Large intestine (tissue), 12 donors: ENCODE results near the gene MEOX2. TPM values are rescaled to one million over a fixed set of nuclear protein-coding genes. Genes with fewer than 3 reads are reported as not detected.

Source experiments
- DNase-seq, 2 donors: peaks; one replicate each; pipeline versions ENCODE4 v3.0.0 to v3.0.0-alpha.2; 2013
- H3K27ac ChIP-seq: one replicate; pipeline ENCODE4 v1.5.1; 2013; ENCODE audit warnings: low read length
- H3K27me3 ChIP-seq: 2 replicates; pipeline ENCODE4 v1.6.1; 2013; ENCODE audit warnings: low read length; ENCODE audit not compliant: control insufficient read depth, insufficient read depth
- H3K36me3 ChIP-seq: 2 replicates; pipeline ENCODE4 v1.6.1; 2013; ENCODE audit warnings: low read length; ENCODE audit not compliant: control insufficient read depth, insufficient read depth
- H3K4me1 ChIP-seq: one replicate; pipeline ENCODE4 v1.6.1; 2013; ENCODE audit warnings: low read length; ENCODE audit not compliant: control insufficient read depth, insufficient read depth
- H3K4me3 ChIP-seq: one replicate; pipeline ENCODE4 v1.5.1; 2013; ENCODE audit warnings: low read length
- H3K9me3 ChIP-seq: one replicate; pipeline ENCODE4 v1.6.1; 2013; ENCODE audit warnings: mild to moderate bottlenecking, low read depth, low read length, moderate library complexity; ENCODE audit not compliant: control insufficient read depth
- WGBS: methylation state at CpG from one replicate; pipeline ENCODE4 v1.1.5; 2013; ENCODE audit warnings: low lambda C conversion rate; ENCODE audit not compliant: insufficient coverage; 5-methylcytosine and 5-hydroxymethylcytosine counted together
- long read RNA-seq, 11 donors: transcript quantifications; one replicate each; lab custom pipeline, GENCODE V29; 2026
- polyA plus RNA-seq: library from polyadenylated mRNA; unstranded; fragments of 120-200 nt; gene quantifications from one replicate; pipeline ENCODE4 v1.2.1, GENCODE V29; 2013

The MEOX2 gene
- 3.3 TPM for polyA plus RNA-seq
- long read RNA-seq, donor 1, partial matches to known transcripts: 0 of 2 reads
- long read RNA-seq, donor 1, other reads (novel, unspliced or antisense): 0 of 2 reads
- long read RNA-seq, donor 2: 0 reads
- long read RNA-seq, donor 3: 0 reads
- long read RNA-seq, donor 4: 0 reads
- long read RNA-seq, donor 5, partial matches to known transcripts: 6 of 9 reads
- long read RNA-seq, donor 5, other reads (novel, unspliced or antisense): 0 of 9 reads
- long read RNA-seq, donor 6, partial matches to known transcripts: 5 of 22 reads
- long read RNA-seq, donor 6, other reads (novel, unspliced or antisense): 14 of 22 reads
- long read RNA-seq, donor 7, partial matches to known transcripts: 7 of 10 reads
- long read RNA-seq, donor 7, other reads (novel, unspliced or antisense): 0 of 10 reads
- long read RNA-seq, donor 8: 0 reads
- long read RNA-seq, donor 9, partial matches to known transcripts: 0 of 1 reads
- long read RNA-seq, donor 9, other reads (novel, unspliced or antisense): 0 of 1 reads
- long read RNA-seq, donor 10, partial matches to known transcripts: 22 of 23 reads
- long read RNA-seq, donor 10, other reads (novel, unspliced or antisense): 0 of 23 reads
- long read RNA-seq, donor 11, partial matches to known transcripts: 5 of 5 reads
- long read RNA-seq, donor 11, other reads (novel, unspliced or antisense): 0 of 5 reads

- peaks cover 19% of the 10 kb centered on the region for H3K4me1 ChIP-seq
- WGBS: no CpG with 5 or more reads among the region's 32 CpGs
- peaks cover 53% of the 10 kb centered on the region for H3K27me3 ChIP-seq
- no peaks in the 10 kb centered on the region for H3K9me3 ChIP-seq
- peak within 1 kb of the TSS; percentile 34 for H3K4me3 ChIP-seq
- peak; percentile 24 to 60 for DNase-seq
- no peaks in the 10 kb centered on the region for H3K36me3 ChIP-seq
- H3K27ac ChIP-seq: no peak within 1 kb of the TSS
Observed at GRCh38 chr7:15686295-15686956, at the start of gene MEOX2. Gene MEOX2 (minus strand): TSS chr7:15686683. CDS start chr7:15686402, 281 bp downstream.

- DNase-seq: no peak
- Histone ChIP-seq H3K4me3 (no peak overlapping the region), H3K27me3 (no peaks in the 10 kb centered on the region), H3K9me3 (no peaks in the 10 kb centered on the region), H3K36me3 (no peaks in the 10 kb centered on the region), H3K27ac (no peak overlapping the region), H3K4me1 (no peaks in the 10 kb centered on the region)
Observed at GRCh38 chr7:15729746-15730145, 43.3 kb upstream of the MEOX2 start.

GRCh38 chr7:15725051-15725450 lies 38.6 kb upstream of the MEOX2 start:
- Histone ChIP-seq H3K4me1 (no peaks in the 10 kb centered on the region), H3K4me3 (no peak overlapping the region), H3K27ac (no peak overlapping the region), H3K27me3 (no peaks in the 10 kb centered on the region), H3K36me3 (no peaks in the 10 kb centered on the region), H3K9me3 (no peaks in the 10 kb centered on the region)
- no peak for DNase-seq
- no CpG with 5 or more reads among the region's 3 CpGs for WGBS

- Histone ChIP-seq H3K36me3 (no peaks in the 10 kb centered on the region), H3K9me3 (no peaks in the 10 kb centered on the region), H3K27me3 (no peaks in the 10 kb centered on the region), H3K4me1 (no peaks in the 10 kb centered on the region), H3K27ac (no peak overlapping the region), H3K4me3 (no peak overlapping the region)
- no peak for DNase-seq
Observed at GRCh38 chr7:15723841-15724240, 37.4 kb upstream of the MEOX2 start.

- H3K4me3 ChIP-seq: no peak overlapping the region
- 52% methylated on average over 2 of the region's 5 CpGs for WGBS
- H3K27me3 ChIP-seq: no peaks in the 10 kb centered on the region
- H3K9me3 ChIP-seq: no peaks in the 10 kb centered on the region
- DNase-seq: peak; percentile 5 to 17
- H3K36me3 ChIP-seq: no peaks in the 10 kb centered on the region
- no peak overlapping the region for H3K27ac ChIP-seq
- no peaks in the 10 kb centered on the region for H3K4me1 ChIP-seq
Observed at GRCh38 chr7:15720849-15721471, 34.5 kb upstream of the MEOX2 start.

- H3K4me3 ChIP-seq: no peak overlapping the region
- no peak overlapping the region for H3K27ac ChIP-seq
- no peaks in the 10 kb centered on the region for H3K4me1 ChIP-seq
- WGBS: 86% methylated on average over 1 of the region's 1 CpG
- H3K9me3 ChIP-seq: no peaks in the 10 kb centered on the region
- DNase-seq: no peak
- H3K36me3 ChIP-seq: no peaks in the 10 kb centered on the region
- H3K27me3 ChIP-seq: no peaks in the 10 kb centered on the region
Observed at GRCh38 chr7:15719311-15719710, 32.8 kb upstream of the MEOX2 start.

- no peaks in the 10 kb centered on the region for H3K9me3 ChIP-seq
- no peaks in the 10 kb centered on the region for H3K36me3 ChIP-seq
- no peaks in the 10 kb centered on the region for H3K4me1 ChIP-seq
- H3K27me3 ChIP-seq: no peaks in the 10 kb centered on the region
- no peak for DNase-seq
- WGBS: no CpG with 5 or more reads among the region's 2 CpGs
- H3K27ac ChIP-seq: no peak overlapping the region
- H3K4me3 ChIP-seq: no peak overlapping the region
Observed at GRCh38 chr7:15715435-15715834, 29.0 kb upstream of the MEOX2 start.

GRCh38 chr7:15709978-15710377 lies 23.5 kb upstream of the MEOX2 start:
- 79% methylated on average over 2 of the region's 3 CpGs for WGBS
- Histone ChIP-seq H3K27me3 (no peaks in the 10 kb centered on the region), H3K9me3 (no peaks in the 10 kb centered on the region), H3K4me3 (no peak overlapping the region), H3K36me3 (no peaks in the 10 kb centered on the region), H3K27ac (no peak overlapping the region), H3K4me1 (no peaks in the 10 kb centered on the region)
- no peak for DNase-seq

- Histone ChIP-seq H3K4me1 (no peaks in the 10 kb centered on the region), H3K27me3 (no peaks in the 10 kb centered on the region), H3K9me3 (no peaks in the 10 kb centered on the region), H3K27ac (no peak overlapping the region), H3K36me3 (no peaks in the 10 kb centered on the region), H3K4me3 (no peak overlapping the region)
- WGBS: 67% methylated on average over 1 of the region's 1 CpG
- no peak for DNase-seq
Observed at GRCh38 chr7:15707570-15707969, 21.1 kb upstream of the MEOX2 start.

- H3K9me3 ChIP-seq: no peaks in the 10 kb centered on the region
- H3K36me3 ChIP-seq: no peaks in the 10 kb centered on the region
- no peak for DNase-seq
- H3K4me3 ChIP-seq: no peak overlapping the region
- no peak overlapping the region for H3K27ac ChIP-seq
- no peaks in the 10 kb centered on the region for H3K4me1 ChIP-seq
- H3K27me3 ChIP-seq: no peaks in the 10 kb centered on the region
- WGBS: no CpG with 5 or more reads among the region's 1 CpG
Observed at GRCh38 chr7:15703732-15704131, 17.2 kb upstream of the MEOX2 start.
